PC-3 (cell line): ENCODE measurements around the gene ADAT1. TPM values are rescaled to one million over a fixed set of nuclear protein-coding genes. Genes with fewer than 3 reads are reported as not detected.

Experiments used
- ATAC-seq: fragments of 200-7000 bp; cut with Tn5 transposase; 2 replicates; pipeline ENCODE4 v1.9.1; 2020; ENCODE audit warnings: mild to moderate bottlenecking, moderate library complexity
- BruUV-seq: library from RNA; stranded (reverse); fragments of 400-500 nt; replicated peaks from 2 replicates; lab custom pipeline; 2021; lab: Mats Ljungman, UMichigan
- CTCF ChIA-PET: fragments of 300-600 bp; sonication (Branson Sonifier 250); formaldehyde crosslinking; loops from one replicate; lab custom pipeline; 2022; ENCODE audit warnings: antibody characterized with exemption; lab: Charles Lee
- POLR2A ChIA-PET: fragments of 300-600 bp; sonication (Branson Sonifier 250); formaldehyde crosslinking; loops from one replicate; lab custom pipeline; 2022; ENCODE audit warnings: antibody characterized with exemption; ENCODE audit not compliant: unreplicated experiment; lab: Charles Lee
- DNase-seq: peaks from one replicate; pipeline ENCODE4 v3.0.0-alpha.2; 2015
- H2AFZ ChIP-seq: fragments of 300-600 bp; sonication (generic); 2 replicates; pipeline ENCODE4 v1.6.0; 2016; ENCODE audit warnings: antibody characterized with exemption, low read length
- H3F3A ChIP-seq: fragments of 300-600 bp; sonication (generic); one replicate; pipeline ENCODE4 v1.6.0; 2017; ENCODE audit warnings: antibody characterized with exemption, low read length, control low read depth, mild to moderate bottlenecking; ENCODE audit not compliant: unreplicated experiment
- H3K27ac ChIP-seq: fragments of 300-600 bp; sonication (generic); 2 replicates; pipeline ENCODE4 v1.5.1; 2016; ENCODE audit warnings: mild to moderate bottlenecking, low read length
- H3K27me3 ChIP-seq: fragments of 300-600 bp; sonication (generic); 2 replicates; pipeline ENCODE4 v1.6.1; 2016; ENCODE audit warnings: low read length, mixed read lengths
- H3K36me3 ChIP-seq: fragments of 300-600 bp; sonication (generic); 2 replicates; pipeline ENCODE4 v1.6.1; 2016; ENCODE audit warnings: low read depth, mixed run types, low read length, mixed read lengths
- H3K4me1 ChIP-seq: fragments of 300-600 bp; sonication (generic); 2 replicates; pipeline ENCODE4 v1.5.1; 2016; ENCODE audit warnings: low read length; ENCODE audit not compliant: insufficient read depth
- H3K4me2 ChIP-seq: fragments of 300-600 bp; sonication (generic); 2 replicates; pipeline ENCODE4 v1.6.0; 2016; ENCODE audit warnings: low read length
- H3K4me3 ChIP-seq: fragments of 300-600 bp; sonication (generic); 2 replicates; pipeline ENCODE4 v1.5.1; 2016; ENCODE audit warnings: mild to moderate bottlenecking, low read length, mixed read lengths
- H3K79me2 ChIP-seq: fragments of 300-600 bp; sonication (generic); 2 replicates; pipeline ENCODE4 v1.6.1; 2017; ENCODE audit warnings: low read length, mixed read lengths
- H3K9ac ChIP-seq: fragments of 300-600 bp; sonication (generic); 2 replicates; pipeline ENCODE4 v1.6.0; 2016; ENCODE audit warnings: mild to moderate bottlenecking, low read length
- H3K9me2 ChIP-seq: fragments of 300-600 bp; sonication (generic); replicated peaks from 2 replicates; pipeline ENCODE4 v1.6.1; 2016; ENCODE audit warnings: mixed run types, low read length, mixed read lengths
- H3K9me3 ChIP-seq: fragments of 300-600 bp; sonication (generic); 2 replicates; pipeline ENCODE4 v1.6.1; 2016; ENCODE audit warnings: low read length, mixed read lengths
- H4K20me1 ChIP-seq: fragments of 300-600 bp; sonication (generic); 2 replicates; pipeline ENCODE4 v1.6.1; 2016; ENCODE audit warnings: low read length, mixed read lengths
- CTCF ChIP-seq: fragments of 300-600 bp; sonication (generic); conservative IDR thresholded peaks from 2 replicates; pipeline ENCODE4 v1.5.1; 2017; ENCODE audit warnings: antibody characterized with exemption, low read depth, mild to moderate bottlenecking, low read length
- EZH2 ChIP-seq: fragments of 300-600 bp; sonication (generic); IDR thresholded peaks from one replicate; pipeline ENCODE4 v1.6.1; 2017; ENCODE audit warnings: antibody characterized with exemption, mild to moderate bottlenecking, low read length; ENCODE audit not compliant: unreplicated experiment
- EZH2phosphoT487 ChIP-seq: fragments of 300-600 bp; sonication (generic); IDR thresholded peaks from 2 replicates; pipeline ENCODE4 v1.6.1; 2018; ENCODE audit warnings: mild to moderate bottlenecking, antibody characterized with exemption, low read length, borderline replicate concordance
- intact Hi-C: fragments of 100-400 bp; cut with micrococcal nuclease; formaldehyde crosslinking; loops from 2 replicates; pipeline ENCODE4 v1.9.0; 2023
- total RNA-seq: library from RNA; depleted of rRNA; stranded (reverse); fragments of >200 nt; gene quantifications from 2 replicates; pipeline ENCODE4 v1.2.3, GENCODE V29; 2014

The ADAT1 gene
- total RNA-seq, 1 experiment from 2014 or later: 42.8 TPM

- Histone ChIP-seq H2AFZ (no peak overlapping the region), H3K27me3 (no peaks in the 10 kb centered on the region), H3F3A (no peaks in the 10 kb centered on the region), H3K27ac (no peak overlapping the region), H4K20me1 (no peaks in the 10 kb centered on the region), H3K4me2 (no peak overlapping the region), H3K4me3 (no peak overlapping the region), H3K9me3 (no peaks in the 10 kb centered on the region), H3K79me2 (no peaks in the 10 kb centered on the region), H3K36me3 (peaks cover 12% of the 10 kb centered on the region; the same call in 1 of the 2 replicates), H3K4me1 (no peaks in the 10 kb centered on the region), H3K9ac (no peak overlapping the region), H3K9me2 (no peaks in the 10 kb centered on the region)
- ChIA-PET POLR2A (no interaction called here), CTCF (no interaction called here)
- TF ChIP-seq CTCF (no peak), EZH2 (no peak), EZH2phosphoT487 (no peak)
- DNase-seq: no peak
- BruUV-seq: no TSS peak
- no peak for ATAC-seq
- intact Hi-C loops: no loop called here
These were observed 44.9 kb downstream of the ADAT1 start for GRCh38 chr16:75578212-75578611.

- no TSS peak for BruUV-seq
- intact Hi-C loops: no loop called here
These were observed 46.7 kb downstream of the ADAT1 start for GRCh38 chr16:75576384-75576811.

More at GRCh38 chr16:75576384-75576811, 46.7 kb downstream of the ADAT1 start:
- Histone ChIP-seq H3K36me3 (peaks cover 15% of the 10 kb centered on the region), H3F3A (no peaks in the 10 kb centered on the region), H2AFZ (no peak overlapping the region), H3K9me3 (no peaks in the 10 kb centered on the region), H3K27me3 (no peaks in the 10 kb centered on the region), H3K4me2 (no peak overlapping the region), H3K4me1 (no peaks in the 10 kb centered on the region), H3K27ac (no peak overlapping the region), H4K20me1 (no peaks in the 10 kb centered on the region), H3K9ac (no peak overlapping the region), H3K4me3 (no peak overlapping the region), H3K79me2 (no peaks in the 10 kb centered on the region), H3K9me2 (no peaks in the 10 kb centered on the region)
- ATAC-seq (no peak), DNase-seq (no peak)
- CTCF ChIA-PET: no interaction called here
- TF ChIP-seq EZH2phosphoT487 (no peak), CTCF (no peak), EZH2 (no peak)
- POLR2A ChIA-PET: no interaction called here
